SKM-1 (cell line): ENCODE results near the gene ZNF468.
"Not testable (repeated sequence)": the region's sequence is repeated elsewhere in the genome, so short reads cannot be mapped to it uniquely, and the experiment has no call there.

Source experiments
- DNase-seq: peaks from one replicate; lab custom pipeline; 2025; ENCODE audit not compliant: unreplicated experiment; lab: John Stamatoyannopoulos, UW

ZNF468 gene

GRCh38 chr19:52857378-52858191 lies at the start of gene ZNF468:
Gene ZNF468 (minus strand): TSS chr19:52857619. CDS start chr19:52854272, 3,347 bp downstream.
- not testable (repeated sequence) for DNase-seq

- not testable (repeated sequence) for DNase-seq
These were observed 46.8 kb upstream of the ZNF468 start for GRCh38 chr19:52904052-52904780.

- DNase-seq, result no peak
These were observed 44.4 kb upstream of the ZNF468 start for GRCh38 chr19:52901842-52902241.

- not testable (repeated sequence) for DNase-seq
These were observed 41.2 kb upstream of the ZNF468 start for GRCh38 chr19:52898596-52898995.

GRCh38 chr19:52898101-52898500 lies 40.7 kb upstream of the ZNF468 start:
- DNase-seq, result no peak

- peak; percentile 64 for DNase-seq
These were observed 39.9 kb upstream of the ZNF468 start, which contains the start of gene ZNF320 for GRCh38 chr19:52897138-52897935. Gene ZNF320 (minus strand): TSS chr19:52897635. CDS start chr19:52890255, 7,380 bp downstream.

- no peak for DNase-seq
These were observed 39.2 kb upstream of the ZNF468 start for GRCh38 chr19:52896431-52897137.

- no peak for DNase-seq
These were observed 33.9 kb upstream of the ZNF468 start for GRCh38 chr19:52891336-52891735.

- no peak for DNase-seq
These were observed 32.5 kb upstream of the ZNF468 start for GRCh38 chr19:52889931-52890330.

GRCh38 chr19:52889076-52889475 lies 31.7 kb upstream of the ZNF468 start:
- DNase-seq, result no peak

- DNase-seq, result no peak
These were observed 23.5 kb upstream of the ZNF468 start for GRCh38 chr19:52880895-52881389.

- DNase-seq, result not testable (repeated sequence)
These were observed 15.6 kb upstream of the ZNF468 start for GRCh38 chr19:52872996-52873395.

GRCh38 chr19:52871466-52871865 lies 14.0 kb upstream of the ZNF468 start:
- no peak for DNase-seq

GRCh38 chr19:52868031-52868430 lies 10.6 kb upstream of the ZNF468 start:
- DNase-seq, result not testable (repeated sequence)

GRCh38 chr19:52856540-52857377 lies 660 bp downstream of the ZNF468 start:
- not testable (repeated sequence) for DNase-seq

- not testable (repeated sequence) for DNase-seq
These were observed 10.1 kb downstream of the ZNF468 start for GRCh38 chr19:52847352-52847751.

GRCh38 chr19:52840825-52841465 lies 16.5 kb downstream of the ZNF468 start:
- DNase-seq, result not testable (repeated sequence)

GRCh38 chr19:52834289-52834688 lies 23.1 kb downstream of the ZNF468 start:
- DNase-seq, result not testable (repeated sequence)

- not testable (repeated sequence) for DNase-seq
These were observed 23.9 kb downstream of the ZNF468 start for GRCh38 chr19:52833541-52833940.
